PC-9 (cell line): Measurements from ENCODE around the gene RIBC2. TPM values are rescaled to one million over a fixed set of nuclear protein-coding genes. Genes with fewer than 3 reads are reported as not detected.

ENCODE experiments used
- BruUV-seq: library from RNA; stranded (reverse); fragments of 400-500 nt; replicated peaks from 2 replicates; lab custom pipeline; 2021; lab: Mats Ljungman, UMichigan
- CTCF ChIA-PET: fragments of 300-600 bp; sonication (Branson Sonifier 250); formaldehyde crosslinking; loops from one replicate; lab custom pipeline; 2022; ENCODE audit warnings: antibody characterized with exemption; lab: Charles Lee
- POLR2A ChIA-PET: fragments of 300-600 bp; sonication (Branson Sonifier 250); formaldehyde crosslinking; loops from one replicate; lab custom pipeline; 2022; ENCODE audit warnings: antibody characterized with exemption; ENCODE audit not compliant: unreplicated experiment; lab: Charles Lee
- DNase-seq, 2 experiments: peaks; one replicate each; pipeline versions ENCODE4 v3.0.0 to v3.0.0-alpha.2; 2015 to 2022; ENCODE audit warnings: mixed read lengths in 1 of 2
- H2AFZ ChIP-seq: fragments of 200-600 bp; sonication (generic); 2 replicates; pipeline ENCODE4 v1.8.1; 2017; ENCODE audit warnings: antibody characterized with exemption
- H3F3A ChIP-seq: fragments of 200-600 bp; sonication (generic); 2 replicates; pipeline ENCODE4 v1.8.1; 2017; ENCODE audit warnings: antibody characterized with exemption, mild to moderate bottlenecking, low read depth; ENCODE audit not compliant: insufficient read depth
- H3K27ac ChIP-seq: fragments of 200-600 bp; sonication (generic); 2 replicates; pipeline ENCODE4 v1.6.1; 2016; ENCODE audit warnings: mixed run types
- H3K27me3 ChIP-seq: fragments of 200-600 bp; sonication (generic); 2 replicates; pipeline ENCODE4 v1.6.1; 2016; ENCODE audit warnings: low read depth, mixed run types; ENCODE audit not compliant: insufficient read depth
- H3K36me3 ChIP-seq: fragments of 200-600 bp; sonication (generic); 2 replicates; pipeline ENCODE4 v1.6.1; 2016; ENCODE audit warnings: low read depth, mixed run types
- H3K4me1 ChIP-seq: fragments of 200-600 bp; sonication (generic); replicated peaks from 2 replicates; pipeline ENCODE4 v1.6.1; 2016; ENCODE audit warnings: mixed run types; ENCODE audit not compliant: insufficient read depth
- H3K4me2 ChIP-seq: fragments of 200-600 bp; sonication (generic); 2 replicates; pipeline ENCODE4 v1.6.1; 2017; ENCODE audit warnings: mixed run types
- H3K4me3 ChIP-seq: fragments of 200-600 bp; sonication (generic); 2 replicates; pipeline ENCODE4 v1.6.1; 2016; ENCODE audit warnings: mixed run types
- H3K79me2 ChIP-seq: fragments of 200-600 bp; sonication (generic); 2 replicates; pipeline ENCODE4 v1.6.1; 2017; ENCODE audit warnings: low read depth, mixed run types
- H3K9me2 ChIP-seq: fragments of 200-600 bp; sonication (generic); 2 replicates; pipeline ENCODE4 v1.8.1; 2017; ENCODE audit warnings: mild to moderate bottlenecking; ENCODE audit not compliant: insufficient read depth
- H3K9me3 ChIP-seq: fragments of 200-600 bp; sonication (generic); 2 replicates; pipeline ENCODE4 v1.8.1; 2016; ENCODE audit warnings: low read depth; ENCODE audit not compliant: insufficient read depth
- H4K20me1 ChIP-seq: fragments of 200-600 bp; sonication (generic); 2 replicates; pipeline ENCODE4 v1.8.1; 2017; ENCODE audit not compliant: insufficient read depth
- CTCF ChIP-seq: fragments of 200-600 bp; sonication (generic); conservative IDR thresholded peaks from 2 replicates; pipeline ENCODE4 v1.6.1; 2017; ENCODE audit warnings: mixed run types, antibody characterized with exemption, mild to moderate bottlenecking, moderate library complexity
- EZH2 ChIP-seq: fragments of 200-600 bp; sonication (generic); IDR thresholded peaks from 2 replicates; pipeline ENCODE4 v1.8.0; 2017; ENCODE audit warnings: antibody characterized with exemption, low read depth
- intact Hi-C: fragments of 100-400 bp; cut with micrococcal nuclease; formaldehyde crosslinking; loops from one replicate; pipeline ENCODE4 v1.10.0; 2022; ENCODE audit not compliant: unreplicated experiment
- total RNA-seq: library from RNA; stranded (reverse); gene quantifications from 2 replicates; pipeline ENCODE4 v1.2.3, GENCODE V29; 2021

The RIBC2 gene
- total RNA-seq, 1 experiment from 2014 or later = 11.0 TPM

- TF ChIP-seq EZH2 (no peak), CTCF (no peak)
- Histone ChIP-seq H3K79me2 (no peaks in the 10 kb centered on the region), H3K4me1 (no peaks in the 10 kb centered on the region), H4K20me1 (no peaks in the 10 kb centered on the region), H3K27ac (no peak overlapping the region), H2AFZ (no peak overlapping the region), H3K27me3 (no peaks in the 10 kb centered on the region), H3K9me3 (no peaks in the 10 kb centered on the region), H3F3A (no peaks in the 10 kb centered on the region), H3K36me3 (no peaks in the 10 kb centered on the region), H3K4me3 (no peak overlapping the region), H3K4me2 (no peak overlapping the region), H3K9me2 (peaks cover 5% of the 10 kb centered on the region; the same call in 1 of the 2 replicates)
- ChIA-PET CTCF (no interaction called here), POLR2A (interaction anchor here (0.6 kb wide), 1 partner anchor 53 kb away, joined by 7 read pairs; no protein-coding TSS in a partner anchor)
- no TSS peak for BruUV-seq
- no peak for DNase-seq
- intact Hi-C loops = no loop called here
Observed at GRCh38 chr22:45376009-45376408, 37.5 kb upstream of the RIBC2 start.

DNA sequence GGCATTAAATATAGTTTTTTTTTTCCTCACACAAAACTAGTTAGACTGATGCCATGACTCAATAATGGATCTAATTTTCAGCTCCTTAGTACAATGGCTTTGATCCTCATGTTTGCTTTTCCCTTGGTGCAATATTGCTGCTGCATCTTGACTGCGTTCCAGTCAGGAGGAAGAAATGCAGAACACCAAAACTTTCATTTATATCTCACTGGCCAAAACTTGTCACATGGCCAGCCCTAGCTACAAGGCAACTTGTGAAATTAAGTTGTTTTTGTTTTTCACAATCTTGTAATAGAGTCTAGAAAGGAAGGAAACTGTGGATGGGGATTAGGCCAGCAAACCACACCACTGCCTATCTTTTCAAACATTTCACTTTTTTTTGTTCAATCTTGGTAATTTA lies 36.8 kb upstream of the RIBC2 start:
- Histone ChIP-seq H4K20me1 (no peaks in the 10 kb centered on the region), H3K4me2 (no peak overlapping the region), H2AFZ (no peak overlapping the region), H3K4me1 (no peaks in the 10 kb centered on the region), H3K79me2 (no peaks in the 10 kb centered on the region), H3K9me2 (0 out of 2 replicates have a peak, but pooled peaks cover 1% of the 10 kb centered on the region), H3K4me3 (no peak overlapping the region), H3K36me3 (no peaks in the 10 kb centered on the region), H3K27ac (no peak overlapping the region), H3F3A (no peaks in the 10 kb centered on the region), H3K27me3 (no peaks in the 10 kb centered on the region), H3K9me3 (no peaks in the 10 kb centered on the region)
- BruUV-seq = no TSS peak
- CTCF ChIA-PET = interaction anchor here (0.6 to 0.7 kb wide), 2 partner anchors 14 to 151 kb away, joined by 4 to 8 read pairs; no protein-coding TSS in a partner anchor
- intact Hi-C loops = no loop called here
- POLR2A ChIA-PET = no interaction called here
- TF ChIP-seq CTCF = no peak
- no peak for TF ChIP-seq EZH2
- no peak for DNase-seq

DNA sequence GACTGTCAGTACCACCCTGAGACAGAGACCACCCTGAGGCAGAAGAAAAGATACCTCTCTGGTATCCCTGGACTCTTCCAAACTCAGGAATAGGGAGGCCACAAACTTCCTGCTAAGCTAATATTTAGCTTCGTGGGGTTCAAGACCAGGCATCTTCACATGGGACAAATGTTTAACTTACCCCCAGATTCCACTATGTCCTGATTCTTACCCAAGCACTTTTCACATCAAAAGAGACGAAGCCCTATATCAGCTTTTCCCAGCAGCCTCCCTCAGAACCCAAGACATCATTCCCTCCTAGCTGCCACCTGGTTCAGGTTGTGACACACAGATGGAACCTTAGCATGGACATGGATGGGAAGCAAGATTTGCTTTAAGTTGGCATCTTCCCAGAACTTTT lies 32.1 kb upstream of the RIBC2 start:
- no peaks in the 10 kb centered on the region for H3K79me2 ChIP-seq
- H3K9me2 ChIP-seq = no peaks in the 10 kb centered on the region
- no peaks in the 10 kb centered on the region for H4K20me1 ChIP-seq
- H2AFZ ChIP-seq = no peak overlapping the region
- ChIA-PET POLR2A (no interaction called here), CTCF (no interaction called here)
- H3F3A ChIP-seq = no peaks in the 10 kb centered on the region
- H3K27me3 ChIP-seq = no peaks in the 10 kb centered on the region
- no peak for DNase-seq
- no TSS peak for BruUV-seq
- no peaks in the 10 kb centered on the region for H3K9me3 ChIP-seq
- H3K4me2 ChIP-seq = no peak overlapping the region
- no peaks in the 10 kb centered on the region for H3K36me3 ChIP-seq
- intact Hi-C loops = no loop called here
- no peaks in the 10 kb centered on the region for H3K4me1 ChIP-seq
- no peak overlapping the region for H3K27ac ChIP-seq
- no peak for TF ChIP-seq EZH2
- no peak for TF ChIP-seq CTCF
- H3K4me3 ChIP-seq = no peak overlapping the region
